Neural cell (in vitro differentiated cells): ENCODE results near the gene NPIPB6. TPM values are rescaled to one million over a fixed set of nuclear protein-coding genes. Genes with fewer than 3 reads are reported as not detected.

Source experiments
- H2AFZ ChIP-seq: fragments of 200-600, 300-800 bp; sonication (generic), shearing (Covaris generic); 2 replicates; pipeline ENCODE4 v1.6.0; 2014; ENCODE audit warnings: low read depth, mild to moderate bottlenecking, antibody characterized with exemption, low read length, moderate library complexity
- H3F3A ChIP-seq: fragments of 200-600 bp; shearing (Covaris generic); 2 replicates; pipeline ENCODE4 v1.6.1; 2016; ENCODE audit warnings: mild to moderate bottlenecking, moderate library complexity, mixed read lengths, antibody characterized with exemption, low read length; ENCODE audit not compliant: insufficient read depth, poor library complexity, severe bottlenecking
- H3K27ac ChIP-seq: fragments of 200-600, 300-800 bp; sonication (generic), shearing (Covaris generic); 2 replicates; pipeline ENCODE4 v1.5.1; 2014; ENCODE audit warnings: mild to moderate bottlenecking, low read length, moderate library complexity
- H3K27me3 ChIP-seq: fragments of 300-800, 200-600 bp; sonication (generic), shearing (Covaris generic); 2 replicates; pipeline ENCODE4 v1.6.0; 2014; ENCODE audit warnings: mild to moderate bottlenecking, low read depth, low read length, moderate library complexity; ENCODE audit not compliant: insufficient read depth
- H3K36me3 ChIP-seq: fragments of 300-800, 200-600 bp; sonication (generic), shearing (Covaris generic); 2 replicates; pipeline ENCODE4 v1.5.1; 2014; ENCODE audit warnings: mild to moderate bottlenecking, antibody characterized with exemption, low read length, moderate library complexity; ENCODE audit not compliant: insufficient read depth
- H3K4me2 ChIP-seq: fragments of 300-800, 200-600 bp; sonication (generic), shearing (Covaris generic); 2 replicates; pipeline ENCODE4 v1.6.0; 2014; ENCODE audit warnings: mild to moderate bottlenecking, low read length
- H3K4me3 ChIP-seq: fragments of 300-800, 200-600 bp; sonication (generic), shearing (Covaris generic); 2 replicates; pipeline ENCODE4 v1.5.1; 2014; ENCODE audit warnings: mild to moderate bottlenecking, low read length, moderate library complexity
- H3K79me2 ChIP-seq: fragments of 200-600 bp; shearing (Covaris generic); replicated peaks from 2 replicates; pipeline ENCODE4 v1.6.0; 2014; ENCODE audit warnings: mild to moderate bottlenecking, low read length, moderate library complexity; ENCODE audit not compliant: insufficient read depth
- H3K9ac ChIP-seq: fragments of 300-800, 200-600 bp; sonication (generic), shearing (Covaris generic); 2 replicates; pipeline ENCODE4 v1.6.1; 2016; ENCODE audit warnings: mild to moderate bottlenecking, low read length, mixed read lengths
- H3K9me2 ChIP-seq: fragments of 200-600 bp; shearing (Covaris generic); 2 replicates; pipeline ENCODE4 v1.6.1; 2016; ENCODE audit warnings: mild to moderate bottlenecking, low read length, mixed read lengths; ENCODE audit not compliant: insufficient read depth
- H3K9me3 ChIP-seq: fragments of 200-600, 300-800 bp; sonication (generic), shearing (Covaris generic); 2 replicates; pipeline ENCODE4 v1.6.1; 2016; ENCODE audit warnings: mild to moderate bottlenecking, mixed run types, low read length, moderate library complexity, mixed read lengths
- H4K20me1 ChIP-seq: fragments of 200-600 bp; shearing (Covaris generic); 2 replicates; pipeline ENCODE4 v1.6.1; 2016; ENCODE audit warnings: mild to moderate bottlenecking, mixed run types; ENCODE audit not compliant: insufficient read depth
- CTCF ChIP-seq: fragments of 450-650 bp; IDR thresholded peaks from 2 replicates; pipeline ENCODE4 v1.5.1; 2014; ENCODE audit warnings: antibody characterized with exemption, mild to moderate bottlenecking, moderate library complexity; ENCODE audit not compliant: poor library complexity, severe bottlenecking
- EP300 ChIP-seq: fragments of 450-650 bp; conservative IDR thresholded peaks from 2 replicates; pipeline ENCODE4 v1.6.1; 2014; ENCODE audit warnings: antibody characterized with exemption, mild to moderate bottlenecking, moderate library complexity; ENCODE audit not compliant: poor library complexity, severe bottlenecking
- MXI1 ChIP-seq: fragments of 450-650 bp; conservative IDR thresholded peaks from 2 replicates; pipeline ENCODE4 v1.6.1; 2014; ENCODE audit warnings: antibody characterized with exemption, mild to moderate bottlenecking; ENCODE audit not compliant: poor library complexity, severe bottlenecking
- POLR2AphosphoS5 ChIP-seq: IDR thresholded peaks from 2 replicates; pipeline ENCODE4 v1.6.1; 2012
- REST ChIP-seq: IDR thresholded peaks from 2 replicates; pipeline ENCODE4 v1.6.1; 2012; ENCODE audit warnings: borderline replicate concordance
- SMC3 ChIP-seq: fragments of 450-650 bp; conservative IDR thresholded peaks from 2 replicates; pipeline ENCODE4 v1.6.1; 2014; ENCODE audit warnings: antibody characterized with exemption, mild to moderate bottlenecking, moderate library complexity; ENCODE audit not compliant: poor library complexity
- TAF1 ChIP-seq: IDR thresholded peaks from 2 replicates; pipeline ENCODE4 v1.6.1; 2012; ENCODE audit warnings: low read depth
- polyA plus RNA-seq: library from polyadenylated mRNA; depleted of rRNA; stranded (reverse); fragments of >200 nt; gene quantifications from 2 replicates; pipeline ENCODE4 v1.2.3, GENCODE V29; 2014

Gene NPIPB6
- polyA plus RNA-seq, 1 donor from 2014 or later = 0.88 TPM

GRCh38 chr16:28300327-28300726, 63.0 kb downstream of the NPIPB6 start:
- Histone ChIP-seq H2AFZ (no peak overlapping the region), H3K27me3 (no peaks in the 10 kb centered on the region), H3K36me3 (peaks cover 13% of the 10 kb centered on the region), H3K9me3 (no peaks in the 10 kb centered on the region), H3K27ac (no peak overlapping the region), H3K79me2 (peaks cover 80% of the 10 kb centered on the region), H3K4me3 (no peak overlapping the region), H4K20me1 (peaks cover 76% of the 10 kb centered on the region), H3F3A (no peaks in the 10 kb centered on the region), H3K9me2 (no peaks in the 10 kb centered on the region), H3K4me2 (no peak overlapping the region), H3K9ac (no peak overlapping the region)
- TF ChIP-seq EP300 (no peak), CTCF (no peak), POLR2AphosphoS5 (no peak), MXI1 (no peak), TAF1 (no peak), REST (no peak), SMC3 (no peak)

GRCh38 chr16:28298511-28298878, 64.8 kb downstream of the NPIPB6 start:
- peak overlapping the region; percentile 49 for H3K4me3 ChIP-seq
- no peaks in the 10 kb centered on the region for H3K9me2 ChIP-seq
- H3K9ac ChIP-seq = no peak overlapping the region
- H3K79me2 ChIP-seq = peaks cover 94% of the 10 kb centered on the region
- no peak overlapping the region for H2AFZ ChIP-seq
- H4K20me1 ChIP-seq = peaks cover 78% of the 10 kb centered on the region
- H3K9me3 ChIP-seq = no peaks in the 10 kb centered on the region
- no peaks in the 10 kb centered on the region for H3K27me3 ChIP-seq
- peaks cover 18% of the 10 kb centered on the region for H3K36me3 ChIP-seq
- TF ChIP-seq POLR2AphosphoS5 (no peak), CTCF (no peak), MXI1 (no peak)
- H3F3A ChIP-seq = no peaks in the 10 kb centered on the region
- H3K27ac ChIP-seq = no peak overlapping the region
- H3K4me2 ChIP-seq = no peak overlapping the region
